IMR-90 (cell line): ENCODE data around the gene DCAF15.

ENCODE experiments used
- CEBPB ChIP-seq: IDR thresholded peaks from 2 replicates; pipeline ENCODE4 v1.6.1; 2012; ENCODE audit warnings: low read depth, low read length, improper control_type of control experiment
- CHD1 ChIP-seq: IDR thresholded peaks from 2 replicates; pipeline ENCODE4 v1.6.1; 2012; ENCODE audit warnings: low read depth, low read length, improper control_type of control experiment
- CTCF ChIP-seq: conservative IDR thresholded peaks from 2 replicates; pipeline ENCODE4 v1.5.1; 2012; ENCODE audit warnings: mild to moderate bottlenecking, low read depth, low read length, improper control_type of control experiment
- ELK1 ChIP-seq: fragments of 150-350 bp; IDR thresholded peaks from 2 replicates; pipeline ENCODE4 v1.6.1; 2016; ENCODE audit warnings: low read depth, mild to moderate bottlenecking, low read length, moderate library complexity, borderline replicate concordance
- MAFK ChIP-seq: IDR thresholded peaks from 2 replicates; pipeline ENCODE4 v1.6.1; 2012; ENCODE audit warnings: low read depth, low read length, improper control_type of control experiment
- MAZ ChIP-seq: IDR thresholded peaks from 2 replicates; pipeline ENCODE4 v1.6.1; 2012; ENCODE audit warnings: low read depth, mild to moderate bottlenecking, low read length, improper control_type of control experiment, moderate library complexity, borderline replicate concordance
- MXI1 ChIP-seq: IDR thresholded peaks from 2 replicates; pipeline ENCODE4 v1.6.1; 2012; ENCODE audit warnings: low read depth, mild to moderate bottlenecking, low read length, moderate library complexity, borderline replicate concordance
- NFE2L2 ChIP-seq: fragments of 150-350 bp; IDR thresholded peaks from 2 replicates; pipeline ENCODE4 v1.6.1; 2016; ENCODE audit warnings: low read depth, mild to moderate bottlenecking, low read length
- POLR2A ChIP-seq: IDR thresholded peaks from 2 replicates; pipeline ENCODE4 v1.6.1; 2012; ENCODE audit warnings: mild to moderate bottlenecking, low read depth, low read length
- RAD21 ChIP-seq: IDR thresholded peaks from 2 replicates; pipeline ENCODE4 v1.6.1; 2012; ENCODE audit warnings: low read length, improper control_type of control experiment
- SMC3 ChIP-seq: fragments of 150-350 bp; IDR thresholded peaks from 2 replicates; pipeline ENCODE4 v1.6.1; 2016; ENCODE audit warnings: low read depth, mild to moderate bottlenecking, antibody characterized with exemption, low read length, moderate library complexity
- USF2 ChIP-seq: fragments of 150-350 bp; IDR thresholded peaks from 2 replicates; pipeline ENCODE4 v1.6.1; 2017; ENCODE audit warnings: mild to moderate bottlenecking, antibody characterized with exemption, low read length, low read depth

GRCh38 chr19:13926010-13926409, 26.3 kb upstream of the DCAF15 start:
- TF ChIP-seq CTCF: no peak
- TF ChIP-seq POLR2A: no peak
- TF ChIP-seq MAZ: no peak
- no peak for TF ChIP-seq CEBPB
- TF ChIP-seq MAFK: no peak
- no peak for TF ChIP-seq SMC3
- no peak for TF ChIP-seq MXI1
- no peak for TF ChIP-seq ELK1
- no peak for TF ChIP-seq CHD1
- no peak for TF ChIP-seq RAD21
- TF ChIP-seq NFE2L2: no peak
- TF ChIP-seq USF2: no peak
